ENCODE results near the gene AASDHPPT. TPM values are rescaled to one million over a fixed set of nuclear protein-coding genes. Genes with fewer than 3 reads are reported as not detected.
"Not testable (repeated sequence)": the region's sequence is repeated elsewhere in the genome, so short reads cannot be mapped to it uniquely, and the experiment has no call there.

The AASDHPPT gene, protein sequence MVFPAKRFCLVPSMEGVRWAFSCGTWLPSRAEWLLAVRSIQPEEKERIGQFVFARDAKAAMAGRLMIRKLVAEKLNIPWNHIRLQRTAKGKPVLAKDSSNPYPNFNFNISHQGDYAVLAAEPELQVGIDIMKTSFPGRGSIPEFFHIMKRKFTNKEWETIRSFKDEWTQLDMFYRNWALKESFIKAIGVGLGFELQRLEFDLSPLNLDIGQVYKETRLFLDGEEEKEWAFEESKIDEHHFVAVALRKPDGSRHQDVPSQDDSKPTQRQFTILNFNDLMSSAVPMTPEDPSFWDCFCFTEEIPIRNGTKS
- 68.7 and 69.2 TPM in 2 replicates for total RNA-seq (2014; rRNA removed; shearing (Covaris generic))
- polyA plus RNA-seq (2015; cell fraction: cytosol; rRNA removed): 49.7 and 59.6 TPM in 2 replicates
- 42.4 and 53.5 TPM in 2 replicates for polyA plus RNA-seq (2015; cell fraction: nucleus; rRNA removed)

DNA sequence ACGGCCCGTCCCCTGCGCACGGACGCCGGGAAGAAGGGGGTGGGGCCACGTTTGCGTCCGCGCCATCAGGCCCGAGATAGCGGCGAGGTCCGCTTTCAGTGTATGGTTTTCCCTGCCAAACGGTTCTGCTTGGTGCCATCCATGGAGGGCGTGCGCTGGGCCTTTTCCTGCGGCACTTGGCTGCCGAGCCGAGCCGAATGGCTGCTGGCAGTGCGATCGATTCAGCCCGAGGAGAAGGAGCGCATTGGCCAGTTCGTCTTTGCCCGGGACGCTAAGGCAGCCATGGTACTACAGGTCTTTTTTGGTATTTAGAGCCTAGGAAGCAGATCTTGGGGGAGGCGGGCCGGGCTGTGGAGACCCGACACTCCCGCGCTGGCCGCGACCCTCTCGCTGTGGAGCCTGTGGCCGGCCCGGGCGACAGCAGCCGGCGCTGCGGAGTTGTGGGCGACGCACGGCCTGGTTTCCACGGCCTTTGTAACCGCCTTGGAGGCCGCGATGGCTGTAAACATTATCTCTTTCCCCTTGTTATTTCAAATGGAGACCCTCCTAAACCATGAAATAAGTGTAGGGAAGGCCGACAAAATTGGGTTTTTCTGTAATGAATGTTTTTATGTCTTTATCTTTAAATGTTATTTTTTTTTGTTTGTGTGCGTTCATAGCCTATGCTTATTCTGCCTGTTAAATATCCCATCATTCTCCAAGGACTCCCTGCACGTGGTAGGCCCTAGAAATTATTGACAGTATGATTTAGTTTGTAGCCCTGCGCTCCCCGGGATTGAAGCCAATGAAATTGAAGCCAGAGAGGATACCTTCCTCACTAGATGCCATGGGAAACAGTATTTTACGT, at the start of gene AASDHPPT:
AASDHPPT (plus strand) TSS at position 54 of the 847 bp plus-strand sequence; CDS start at position 103, 49 bp downstream.
- DNase-seq (ENCODE audit: low read depth, low spot score): peak; percentile 15
- in situ Hi-C loops (cut with HindIII; ENCODE audit: low pct_unique_long_range_greater_than_20kb, low sequenced_read_pairs): no loop called here

DNA sequence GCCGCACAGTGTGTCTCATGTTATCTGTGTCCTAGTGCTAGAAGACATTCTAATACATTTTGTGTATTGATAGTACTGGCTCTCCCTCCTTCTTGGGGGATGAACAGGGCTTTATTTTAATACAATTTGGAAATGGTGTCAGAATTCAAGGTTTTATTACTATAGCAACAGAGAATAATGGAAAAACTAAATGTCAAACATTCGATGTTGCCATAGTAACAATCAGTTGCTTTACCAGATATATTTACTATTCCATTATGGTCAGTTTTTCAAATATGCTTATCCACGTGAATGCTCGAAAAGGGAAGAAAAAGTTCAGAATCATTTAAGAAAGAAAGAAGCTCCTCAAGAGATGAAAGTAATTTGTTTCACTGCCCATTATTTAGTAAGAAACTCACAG, 46.9 kb upstream of the AASDHPPT start:
- in situ Hi-C loops (cut with HindIII; ENCODE audit: low pct_unique_long_range_greater_than_20kb, low sequenced_read_pairs): no loop called here
- DNase-seq (ENCODE audit: low read depth, low spot score): no peak

DNA sequence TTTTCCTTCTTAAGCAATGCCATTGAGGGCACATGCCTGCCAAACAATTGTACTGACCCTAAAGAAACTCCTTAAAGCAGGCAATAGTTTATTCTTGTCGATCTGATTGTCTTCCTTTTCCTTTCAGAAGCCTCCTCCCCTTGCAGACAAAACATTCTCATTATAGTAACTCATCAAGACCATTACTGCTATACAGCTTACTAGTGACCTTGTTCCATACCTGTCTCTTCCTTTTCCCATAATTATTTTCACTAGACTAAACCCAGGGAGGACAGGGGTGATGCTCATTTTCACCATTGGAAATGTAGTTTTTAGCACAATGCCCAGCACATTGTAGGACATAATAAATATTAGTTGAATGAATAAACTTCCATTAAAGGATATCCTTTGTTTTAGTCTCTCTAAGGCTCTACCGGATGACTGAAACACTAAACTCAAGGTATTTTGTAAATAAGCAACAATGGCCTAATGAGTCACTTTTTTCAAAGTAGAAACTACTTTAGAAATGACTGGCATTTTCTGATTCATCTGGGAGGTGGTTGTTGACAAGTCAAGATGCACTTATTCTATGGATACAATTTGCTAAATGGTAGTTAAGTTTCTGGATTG, 46.2 kb upstream of the AASDHPPT start:
- DNase-seq (ENCODE audit: low read depth, low spot score): no peak
- in situ Hi-C loops (cut with HindIII; ENCODE audit: low pct_unique_long_range_greater_than_20kb, low sequenced_read_pairs): no loop called here

DNA sequence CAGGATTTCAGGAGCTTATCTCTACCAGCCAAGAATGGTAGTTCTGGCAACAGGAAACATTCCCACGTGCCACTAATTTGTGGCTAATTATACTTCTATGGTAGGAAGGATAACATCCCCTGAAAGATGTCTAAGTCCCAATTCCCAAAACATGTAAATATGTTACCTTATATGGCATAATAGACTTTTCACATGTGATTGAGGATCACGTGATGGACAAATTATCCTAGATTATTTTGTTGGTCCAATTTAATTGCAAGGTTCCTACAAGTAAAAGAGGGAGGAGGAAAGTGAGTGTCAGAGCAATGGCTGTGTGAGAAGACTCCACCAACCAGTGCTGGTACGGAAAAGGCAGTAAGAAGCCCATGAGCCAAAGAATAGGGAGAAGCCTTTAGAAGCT, 45.5 kb upstream of the AASDHPPT start:
- in situ Hi-C loops (cut with HindIII; ENCODE audit: low pct_unique_long_range_greater_than_20kb, low sequenced_read_pairs): no loop called here
- no peak for DNase-seq (ENCODE audit: low read depth, low spot score)

DNA sequence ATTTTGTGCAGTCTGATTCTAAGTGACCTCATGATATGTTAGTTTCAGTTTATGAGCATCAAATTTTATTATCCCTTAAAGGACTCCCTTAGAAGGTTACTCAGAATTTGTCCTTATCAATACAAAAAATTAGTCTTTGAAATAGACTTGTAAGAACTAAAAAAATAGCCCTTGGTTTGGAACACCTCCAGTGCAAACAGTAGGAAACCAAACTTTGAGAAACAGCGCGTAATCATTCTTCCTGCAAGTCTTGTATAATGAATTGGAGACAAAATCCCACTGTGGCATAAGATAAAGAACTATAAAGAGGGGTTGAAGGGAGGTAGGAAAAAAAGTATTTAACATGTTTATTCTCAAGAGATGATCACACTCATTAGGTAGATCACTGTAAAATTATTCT, 44.6 kb upstream of the AASDHPPT start:
- no peak for DNase-seq (ENCODE audit: low read depth, low spot score)
- in situ Hi-C loops (cut with HindIII; ENCODE audit: low pct_unique_long_range_greater_than_20kb, low sequenced_read_pairs): no loop called here

DNA sequence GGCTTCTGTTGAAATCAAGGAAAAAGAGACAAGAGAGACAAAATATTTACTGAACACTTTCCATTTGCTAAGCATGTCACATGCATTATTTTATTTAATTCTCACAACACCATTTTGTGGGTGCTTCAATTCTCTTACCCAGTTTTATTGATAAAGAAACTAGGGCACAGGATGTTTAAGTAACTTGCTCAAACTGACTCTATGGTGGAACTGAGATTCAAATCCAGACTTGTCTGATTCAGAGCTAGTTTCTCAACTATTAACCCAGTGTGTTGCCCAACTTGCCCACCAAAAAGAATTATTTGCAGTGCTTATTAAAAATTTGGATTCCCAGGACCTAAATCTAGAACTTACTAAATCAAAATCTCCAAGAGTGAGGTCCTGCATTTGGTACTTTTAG, 33.9 kb upstream of the AASDHPPT start:
- in situ Hi-C loops (cut with HindIII; ENCODE audit: low pct_unique_long_range_greater_than_20kb, low sequenced_read_pairs): no loop called here
- no peak for DNase-seq (ENCODE audit: low read depth, low spot score)

DNA sequence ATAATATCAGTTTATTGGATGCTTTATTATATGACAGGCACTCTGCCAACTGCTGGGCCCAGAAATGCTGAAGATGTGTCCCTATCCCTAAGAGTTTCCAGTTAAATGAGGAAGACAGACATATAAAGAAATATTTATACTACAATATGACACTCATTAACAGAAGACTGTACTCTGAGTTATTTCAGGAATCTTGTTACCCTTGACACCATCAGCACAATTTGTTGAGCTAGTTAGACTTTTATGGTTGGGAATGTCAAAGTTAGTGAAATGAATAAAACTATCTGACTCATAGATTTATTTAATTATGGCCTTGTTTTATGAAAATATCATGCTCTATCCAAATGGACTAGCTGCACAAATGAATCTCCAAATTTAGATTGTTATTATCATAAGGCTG, 29.8 kb upstream of the AASDHPPT start:
- in situ Hi-C loops (cut with HindIII; ENCODE audit: low pct_unique_long_range_greater_than_20kb, low sequenced_read_pairs): no loop called here
- DNase-seq (ENCODE audit: low read depth, low spot score): no peak

DNA sequence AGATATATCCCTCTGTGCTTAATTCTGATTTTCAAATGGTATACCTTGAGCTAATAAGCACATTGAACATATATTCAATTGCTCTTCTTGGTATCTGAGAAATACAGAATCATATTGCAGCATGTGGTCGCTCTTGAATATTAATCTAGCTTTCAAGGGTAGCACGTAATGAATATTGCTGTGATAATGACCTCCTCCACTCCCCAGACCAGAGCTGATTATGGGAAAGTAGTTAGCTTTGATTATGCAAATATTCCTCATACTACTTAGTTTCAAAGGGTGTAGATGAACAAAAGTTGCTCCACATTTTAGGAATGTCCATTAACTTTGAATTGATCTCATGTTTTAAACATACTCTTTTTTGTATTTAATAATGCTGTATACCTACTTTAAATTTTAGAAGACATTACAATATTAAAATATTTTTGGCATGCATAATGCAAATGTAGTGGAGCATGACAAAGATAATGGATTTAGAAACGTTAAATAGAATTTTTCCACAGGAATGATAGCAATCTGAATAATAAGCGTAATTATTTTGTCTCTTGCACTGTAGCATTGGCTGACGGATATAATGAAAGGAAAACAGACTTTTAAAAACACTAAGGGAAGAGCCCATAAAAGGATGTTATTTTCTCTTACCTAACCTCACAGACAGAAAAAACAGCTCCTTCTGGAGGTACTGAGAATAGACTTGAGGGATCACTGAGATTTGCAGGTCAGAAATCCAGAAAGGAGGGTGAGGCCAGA, 27.6 kb upstream of the AASDHPPT start:
- in situ Hi-C loops (cut with HindIII; ENCODE audit: low pct_unique_long_range_greater_than_20kb, low sequenced_read_pairs): no loop called here
- DNase-seq (ENCODE audit: low read depth, low spot score): no peak

DNA sequence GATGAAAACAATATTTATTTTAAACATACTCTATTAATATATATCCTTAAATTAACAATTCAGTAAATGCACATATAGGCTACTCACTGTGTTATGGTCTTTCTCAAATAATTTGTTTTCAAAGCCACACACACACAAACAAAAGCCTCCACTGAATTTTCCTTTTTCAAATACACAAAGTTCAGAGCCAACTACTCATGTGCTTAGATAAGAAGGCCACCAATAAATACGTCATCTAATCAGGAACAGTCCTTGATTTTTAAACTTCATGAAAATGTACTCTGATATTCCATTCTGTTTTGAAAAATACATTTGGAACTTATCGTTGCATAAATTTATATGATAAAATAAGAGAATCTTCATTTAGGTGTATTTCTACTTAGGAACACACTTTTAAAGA, 26.4 kb upstream of the AASDHPPT start:
- in situ Hi-C loops (cut with HindIII; ENCODE audit: low pct_unique_long_range_greater_than_20kb, low sequenced_read_pairs): no loop called here
- no peak for DNase-seq (ENCODE audit: low read depth, low spot score)

DNA sequence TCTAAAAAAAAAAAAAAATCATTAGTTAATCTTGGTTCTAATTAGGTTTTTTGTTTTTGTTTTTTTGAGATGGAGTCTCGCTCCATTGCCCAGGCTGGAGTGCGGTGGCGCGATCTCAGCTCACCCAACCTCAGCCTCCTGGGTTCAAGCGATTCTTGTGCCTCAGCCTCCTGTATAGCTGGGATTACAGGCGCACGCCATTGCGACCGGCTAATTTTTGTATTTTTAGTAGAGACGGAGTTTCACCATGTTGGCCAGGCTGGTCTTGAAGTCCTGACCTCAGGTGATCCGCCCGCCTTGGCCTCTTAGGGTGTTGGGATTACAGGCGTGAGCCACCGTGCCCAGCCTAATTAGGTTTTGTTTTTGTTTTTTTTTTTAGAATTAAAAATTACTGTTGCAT, 19.1 kb upstream of the AASDHPPT start:
- in situ Hi-C loops (cut with HindIII; ENCODE audit: low pct_unique_long_range_greater_than_20kb, low sequenced_read_pairs): not testable (repeated sequence)

DNA sequence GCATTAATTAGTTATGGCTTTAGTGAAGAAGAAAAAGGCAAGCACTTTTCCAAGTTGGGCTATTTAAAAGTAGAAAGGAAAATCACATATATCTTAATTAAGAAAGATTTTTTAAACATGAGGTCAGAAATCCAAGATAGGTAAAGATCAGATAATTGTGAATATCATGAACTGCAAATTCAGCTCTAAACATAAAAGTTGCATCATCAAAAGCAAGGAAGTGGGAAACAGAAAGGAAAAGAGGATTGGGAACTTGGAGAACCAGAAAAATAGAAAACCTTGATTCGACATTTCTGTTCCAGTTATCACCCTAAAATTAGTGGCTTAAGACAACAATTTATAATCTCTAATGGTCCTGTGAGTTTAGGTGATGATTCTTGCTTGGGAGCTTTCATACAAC, 17.8 kb upstream of the AASDHPPT start:
- no peak for DNase-seq (ENCODE audit: low read depth, low spot score)
- in situ Hi-C loops (cut with HindIII; ENCODE audit: low pct_unique_long_range_greater_than_20kb, low sequenced_read_pairs): no loop called here

More for the DNA sequence above, 19.1 kb upstream of the AASDHPPT start:
- not testable (repeated sequence) for DNase-seq (ENCODE audit: low read depth, low spot score)

DNA sequence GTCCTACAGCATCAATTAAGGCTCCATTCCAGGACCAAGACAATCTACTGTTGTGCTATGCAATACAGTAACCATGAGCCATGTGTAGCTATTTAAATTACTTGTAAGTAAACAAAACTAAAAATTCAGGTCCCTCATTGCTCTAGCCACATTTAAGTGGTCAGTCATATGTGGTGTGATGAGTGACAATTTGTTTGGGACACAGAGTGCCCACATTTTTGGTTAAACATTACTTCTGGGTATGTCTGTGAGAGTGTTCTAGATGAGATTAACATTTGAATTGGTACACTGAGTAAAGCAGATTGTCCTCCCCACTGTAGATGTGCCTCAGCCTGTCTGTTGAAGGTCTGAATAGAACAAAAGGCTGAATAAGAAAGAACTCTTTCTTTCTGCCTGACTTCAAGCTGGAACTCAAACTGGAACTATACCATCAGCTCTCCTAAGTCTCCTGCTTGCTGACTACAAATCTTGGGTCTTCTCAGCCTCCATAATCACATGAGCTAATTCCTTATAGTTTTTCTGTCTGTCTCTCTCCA, 16.1 kb upstream of the AASDHPPT start:
- in situ Hi-C loops (cut with HindIII; ENCODE audit: low pct_unique_long_range_greater_than_20kb, low sequenced_read_pairs): no loop called here

DNA sequence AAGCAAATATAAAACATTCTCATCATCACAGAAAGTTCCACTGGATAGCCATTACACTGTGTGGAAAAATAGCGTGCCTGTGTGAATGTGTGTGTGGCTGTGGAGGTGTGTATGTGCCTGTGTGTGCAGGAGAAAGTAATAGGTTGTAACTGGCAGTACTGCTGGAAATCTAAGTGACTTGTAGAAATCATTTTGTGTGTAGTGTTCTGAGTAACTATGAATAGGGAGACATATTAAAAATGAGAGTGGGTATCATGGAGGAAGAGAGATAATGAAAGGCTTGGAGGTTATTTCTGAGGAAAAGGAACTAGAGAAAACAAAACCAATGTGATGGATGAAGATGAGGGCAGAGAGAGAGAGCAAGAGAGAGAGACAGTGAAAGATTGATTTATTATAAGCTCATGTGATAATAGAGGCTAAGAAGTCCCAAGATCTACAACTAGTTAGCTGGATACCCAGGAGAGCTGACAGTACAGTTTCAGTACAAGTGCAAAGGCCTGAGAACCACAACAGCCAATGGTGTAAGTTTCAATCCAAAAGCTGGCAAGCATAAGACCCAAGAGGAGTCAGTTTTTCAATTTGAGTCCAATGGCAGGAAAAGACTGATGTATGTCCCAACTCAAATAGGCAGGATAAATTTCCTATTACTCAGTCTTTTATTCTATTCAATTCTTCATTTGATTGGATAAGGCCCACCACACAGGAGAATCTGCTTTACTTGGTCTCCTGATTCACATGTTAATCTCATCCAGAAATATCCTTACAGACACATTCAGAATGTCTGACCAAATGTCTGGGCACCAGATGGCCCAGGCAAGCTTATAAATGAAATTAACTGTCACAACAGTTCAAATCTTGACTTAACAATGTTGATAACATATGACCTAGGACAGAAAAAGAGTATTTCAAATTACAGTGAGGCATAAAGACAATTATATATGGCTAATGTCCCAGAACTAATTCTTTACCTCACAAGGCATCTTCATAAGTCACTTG, 15.2 kb upstream of the AASDHPPT start:
- in situ Hi-C loops (cut with HindIII; ENCODE audit: low pct_unique_long_range_greater_than_20kb, low sequenced_read_pairs): no loop called here
- no peak for DNase-seq (ENCODE audit: low read depth, low spot score)

More for the DNA sequence above, 16.1 kb upstream of the AASDHPPT start:
- DNase-seq (ENCODE audit: low read depth, low spot score): no peak

DNA sequence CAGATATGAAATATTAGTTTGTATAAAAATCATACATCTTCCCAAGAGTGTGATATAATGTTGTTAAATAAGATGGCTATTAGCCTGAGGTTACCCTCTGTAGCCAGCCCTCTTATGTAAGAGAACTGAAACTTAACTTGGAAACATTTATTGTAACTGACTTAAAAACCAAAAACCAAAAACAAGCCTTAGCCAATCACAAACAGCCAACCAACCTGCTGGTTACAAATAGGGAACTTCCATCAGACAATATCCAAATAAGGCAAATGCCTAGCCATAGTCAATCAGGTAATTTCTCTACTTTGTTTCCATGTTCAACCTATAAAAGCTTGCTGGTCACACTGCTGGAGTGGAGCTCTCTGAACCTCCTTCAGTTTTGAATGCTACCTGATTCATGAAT, 14.5 kb upstream of the AASDHPPT start:
- in situ Hi-C loops (cut with HindIII; ENCODE audit: low pct_unique_long_range_greater_than_20kb, low sequenced_read_pairs): no loop called here
- no peak for DNase-seq (ENCODE audit: low read depth, low spot score)

DNA sequence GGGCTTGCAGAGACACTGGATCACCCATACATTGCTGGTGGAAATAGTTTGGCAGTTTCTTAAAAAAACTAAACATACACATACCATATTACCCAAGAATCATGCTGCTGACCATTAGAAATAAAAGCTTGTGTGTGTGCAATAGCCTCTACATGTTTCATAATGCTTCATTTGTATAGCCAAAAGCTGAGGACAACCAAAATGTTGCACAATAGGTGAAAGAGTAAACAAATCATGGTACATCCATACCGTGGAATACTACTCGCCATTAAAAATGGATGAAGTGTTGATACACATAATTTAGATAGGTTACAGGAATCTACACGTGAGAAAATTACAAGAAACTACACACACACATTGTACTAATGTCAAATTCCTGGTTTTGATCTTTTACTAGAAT, 6.9 kb upstream of the AASDHPPT start:
- DNase-seq (ENCODE audit: low read depth, low spot score): no peak
- in situ Hi-C loops (cut with HindIII; ENCODE audit: low pct_unique_long_range_greater_than_20kb, low sequenced_read_pairs): no loop called here

DNA sequence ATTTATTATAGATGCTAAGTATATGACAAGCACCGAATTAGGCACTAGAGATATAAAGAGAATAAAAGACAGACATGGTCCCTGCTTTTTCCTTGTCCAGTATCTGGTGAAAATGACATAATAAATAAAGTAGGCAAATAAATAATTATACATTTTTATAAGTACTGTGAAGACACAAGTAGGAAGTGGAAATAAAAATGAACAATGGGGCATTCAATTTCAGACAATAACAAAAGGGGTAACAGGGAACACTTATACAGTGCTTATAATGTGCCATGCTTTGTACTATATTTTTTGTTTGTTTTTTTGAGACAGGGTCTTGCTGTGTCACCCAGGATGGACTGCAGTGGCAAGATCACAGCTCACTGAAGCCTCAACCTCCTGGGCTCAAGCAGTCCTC, 4.7 kb upstream of the AASDHPPT start:
- in situ Hi-C loops (cut with HindIII; ENCODE audit: low pct_unique_long_range_greater_than_20kb, low sequenced_read_pairs): no loop called here
- DNase-seq (ENCODE audit: low read depth, low spot score): no peak
